Cardiac fibroblast (primary cell): Measurements from ENCODE around the gene PRR35.

Experiments
- DNase-seq, 2 donors: peaks; one replicate each; pipeline versions ENCODE4 v3.0.0 to v3.0.0-alpha.2; 2010; ENCODE audit warnings: low read depth in 2 of 2
- H3K4me3 ChIP-seq, 2 donors: replicated peaks in 1 of 2; 1 replicate in 1 of 2; 2 replicates in 1 of 2; pipeline ENCODE4 v1.5.1; 2011; ENCODE audit warnings: low read depth in 2 of 2, low read length in 2 of 2, mild to moderate bottlenecking in 2 of 2, moderate library complexity in 1 of 2
- TF ChIP-seq, protein P1 (sequence below): IDR thresholded peaks from one replicate; pipeline ENCODE4 v1.5.1; 2011; ENCODE audit warnings: low read depth, mild to moderate bottlenecking, low read length, inconsistent platforms

PRR35 gene

DNA sequence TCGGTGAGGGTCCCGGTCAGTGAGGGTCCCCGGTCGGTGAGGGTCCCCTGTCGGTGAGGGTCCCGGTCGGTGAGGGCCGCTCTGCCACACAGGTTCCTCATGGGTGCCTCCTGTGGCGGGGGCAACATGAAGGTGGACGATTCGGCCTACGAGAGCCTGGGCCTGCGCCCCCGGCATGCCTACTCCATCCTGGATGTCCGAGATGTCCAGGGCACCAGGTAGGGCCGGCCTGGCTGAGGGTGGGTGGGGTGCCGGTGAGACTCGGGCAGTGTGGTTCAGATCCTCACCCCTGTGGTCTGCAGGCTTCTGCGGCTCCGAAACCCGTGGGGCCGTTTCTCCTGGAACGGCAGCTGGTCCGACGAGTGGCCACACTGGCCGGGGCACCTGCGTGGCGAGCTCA, 9.0 kb upstream of the PRR35 start:
- no peak overlapping the region for H3K4me3 ChIP-seq
- TF ChIP-seq, protein P1, sequence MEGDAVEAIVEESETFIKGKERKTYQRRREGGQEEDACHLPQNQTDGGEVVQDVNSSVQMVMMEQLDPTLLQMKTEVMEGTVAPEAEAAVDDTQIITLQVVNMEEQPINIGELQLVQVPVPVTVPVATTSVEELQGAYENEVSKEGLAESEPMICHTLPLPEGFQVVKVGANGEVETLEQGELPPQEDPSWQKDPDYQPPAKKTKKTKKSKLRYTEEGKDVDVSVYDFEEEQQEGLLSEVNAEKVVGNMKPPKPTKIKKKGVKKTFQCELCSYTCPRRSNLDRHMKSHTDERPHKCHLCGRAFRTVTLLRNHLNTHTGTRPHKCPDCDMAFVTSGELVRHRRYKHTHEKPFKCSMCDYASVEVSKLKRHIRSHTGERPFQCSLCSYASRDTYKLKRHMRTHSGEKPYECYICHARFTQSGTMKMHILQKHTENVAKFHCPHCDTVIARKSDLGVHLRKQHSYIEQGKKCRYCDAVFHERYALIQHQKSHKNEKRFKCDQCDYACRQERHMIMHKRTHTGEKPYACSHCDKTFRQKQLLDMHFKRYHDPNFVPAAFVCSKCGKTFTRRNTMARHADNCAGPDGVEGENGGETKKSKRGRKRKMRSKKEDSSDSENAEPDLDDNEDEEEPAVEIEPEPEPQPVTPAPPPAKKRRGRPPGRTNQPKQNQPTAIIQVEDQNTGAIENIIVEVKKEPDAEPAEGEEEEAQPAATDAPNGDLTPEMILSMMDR, result no peak
- no peak for DNase-seq

DNA sequence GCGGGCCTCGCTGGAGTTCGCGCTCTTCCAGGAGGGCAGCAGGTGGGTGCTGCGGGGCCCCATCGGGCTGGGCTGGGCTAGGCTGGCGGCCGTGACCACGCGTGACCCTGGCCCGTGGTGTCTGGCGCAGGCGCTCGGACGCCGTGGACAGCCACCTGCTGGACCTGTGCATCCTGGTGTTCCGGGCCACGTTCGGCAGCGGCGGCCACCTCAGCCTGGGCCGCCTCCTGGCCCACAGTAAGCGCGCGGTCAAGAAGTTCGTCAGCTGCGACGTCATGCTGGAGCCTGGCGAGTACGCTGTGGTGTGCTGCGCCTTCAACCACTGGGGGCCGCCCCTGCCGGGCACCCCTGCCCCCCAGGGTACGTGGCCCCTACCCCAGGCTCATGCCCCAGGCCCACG, 8.0 kb upstream of the PRR35 start:
- H3K4me3 ChIP-seq, result no peak overlapping the region
- TF ChIP-seq, protein P1, result no peak
- no peak for DNase-seq

DNA sequence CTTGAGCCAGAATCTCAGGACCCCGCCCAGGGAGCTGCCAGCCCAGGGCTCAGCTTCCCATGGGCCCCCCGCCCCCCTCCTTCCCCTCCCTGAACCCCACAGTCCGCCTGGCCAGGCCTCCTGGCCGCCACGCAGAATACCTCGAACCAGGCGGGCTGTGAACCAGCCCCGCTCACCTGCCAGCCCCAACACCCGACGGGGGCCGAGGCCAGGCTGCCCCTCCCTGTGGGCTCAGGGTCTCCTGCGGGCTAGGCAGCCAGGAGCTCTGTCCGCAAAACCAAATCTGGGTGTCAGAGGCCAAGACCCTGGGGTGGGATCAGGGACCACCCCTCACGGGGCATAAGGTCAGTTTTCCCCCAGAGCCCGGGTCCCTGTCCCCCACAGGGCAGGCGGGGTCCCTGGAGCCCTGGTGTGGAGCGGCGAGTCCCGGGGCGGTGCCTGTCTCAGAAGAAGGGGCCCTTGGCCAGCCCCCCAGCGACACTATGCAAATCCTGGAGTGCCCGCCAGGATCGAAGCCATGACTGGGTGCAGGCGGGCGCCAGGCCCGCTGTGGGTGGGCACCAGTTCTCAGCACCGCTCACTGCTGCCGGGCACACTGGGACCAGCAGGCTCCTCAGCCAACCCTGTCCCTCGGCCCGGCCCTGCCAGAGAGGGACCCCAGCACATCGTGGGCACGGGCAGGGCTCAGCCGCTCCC, 6.4 kb upstream of the PRR35 start:
- DNase-seq, result no peak
- TF ChIP-seq, protein P1, result no peak
- H3K4me3 ChIP-seq, result no peak overlapping the region

DNA sequence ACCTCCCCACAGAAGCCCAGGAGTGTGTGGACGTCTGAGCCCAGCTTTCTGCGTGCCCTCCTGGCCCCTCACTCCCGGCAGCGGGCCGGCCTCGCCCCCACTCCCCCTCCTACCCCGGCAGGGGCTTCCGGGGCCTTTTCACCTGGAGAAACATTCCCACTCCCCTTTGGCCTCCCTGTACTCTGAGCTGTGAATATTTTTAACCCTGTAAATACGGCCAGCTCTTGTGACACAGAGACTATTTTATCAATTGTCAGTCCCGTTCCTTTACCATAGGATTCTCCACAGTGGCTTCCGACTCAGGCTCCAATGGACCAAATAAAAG, 5.9 kb upstream of the PRR35 start:
- no peak for DNase-seq
- no peak overlapping the region for H3K4me3 ChIP-seq
- TF ChIP-seq, protein P1, result no peak

DNA sequence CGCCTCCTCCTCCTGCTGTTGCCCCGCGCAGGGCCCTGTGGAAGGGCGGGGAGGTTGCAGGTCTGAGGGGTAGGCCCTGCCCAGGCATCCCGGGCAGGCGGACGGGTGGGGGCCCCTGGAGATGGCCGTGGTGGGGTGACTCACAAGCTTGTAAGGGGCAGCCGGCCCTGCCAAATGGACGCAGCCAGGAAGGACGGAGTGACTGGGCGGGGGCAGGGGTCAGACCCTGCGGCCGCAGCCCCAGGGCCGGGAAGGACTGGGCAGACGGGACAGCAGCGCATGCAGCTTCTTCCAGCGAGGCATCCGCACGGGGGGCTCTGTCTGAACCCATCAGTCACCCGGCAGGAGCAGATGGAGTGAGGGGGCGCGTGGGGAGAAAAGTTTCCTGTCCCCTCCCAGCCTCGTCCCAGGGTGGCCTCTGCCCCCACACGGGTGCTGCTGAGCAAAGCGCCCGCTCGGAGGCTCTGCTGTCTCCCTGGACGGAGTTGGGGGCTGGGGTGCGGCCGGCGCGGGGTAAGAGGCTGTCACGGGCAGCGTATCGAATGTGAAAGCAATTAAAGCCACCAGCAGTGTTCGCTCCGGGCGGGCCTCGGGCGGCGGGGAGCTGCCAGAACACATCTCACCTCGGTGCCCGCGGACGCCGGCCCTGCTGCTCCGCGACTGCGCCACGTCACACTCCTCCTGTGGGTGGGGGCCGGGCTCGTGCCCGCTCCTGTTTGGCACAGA, 5.4 kb upstream of the PRR35 start:
- peak; percentile 42 to 69 for DNase-seq
- TF ChIP-seq, protein P1, result no peak
- H3K4me3 ChIP-seq, result no peak overlapping the region

DNA sequence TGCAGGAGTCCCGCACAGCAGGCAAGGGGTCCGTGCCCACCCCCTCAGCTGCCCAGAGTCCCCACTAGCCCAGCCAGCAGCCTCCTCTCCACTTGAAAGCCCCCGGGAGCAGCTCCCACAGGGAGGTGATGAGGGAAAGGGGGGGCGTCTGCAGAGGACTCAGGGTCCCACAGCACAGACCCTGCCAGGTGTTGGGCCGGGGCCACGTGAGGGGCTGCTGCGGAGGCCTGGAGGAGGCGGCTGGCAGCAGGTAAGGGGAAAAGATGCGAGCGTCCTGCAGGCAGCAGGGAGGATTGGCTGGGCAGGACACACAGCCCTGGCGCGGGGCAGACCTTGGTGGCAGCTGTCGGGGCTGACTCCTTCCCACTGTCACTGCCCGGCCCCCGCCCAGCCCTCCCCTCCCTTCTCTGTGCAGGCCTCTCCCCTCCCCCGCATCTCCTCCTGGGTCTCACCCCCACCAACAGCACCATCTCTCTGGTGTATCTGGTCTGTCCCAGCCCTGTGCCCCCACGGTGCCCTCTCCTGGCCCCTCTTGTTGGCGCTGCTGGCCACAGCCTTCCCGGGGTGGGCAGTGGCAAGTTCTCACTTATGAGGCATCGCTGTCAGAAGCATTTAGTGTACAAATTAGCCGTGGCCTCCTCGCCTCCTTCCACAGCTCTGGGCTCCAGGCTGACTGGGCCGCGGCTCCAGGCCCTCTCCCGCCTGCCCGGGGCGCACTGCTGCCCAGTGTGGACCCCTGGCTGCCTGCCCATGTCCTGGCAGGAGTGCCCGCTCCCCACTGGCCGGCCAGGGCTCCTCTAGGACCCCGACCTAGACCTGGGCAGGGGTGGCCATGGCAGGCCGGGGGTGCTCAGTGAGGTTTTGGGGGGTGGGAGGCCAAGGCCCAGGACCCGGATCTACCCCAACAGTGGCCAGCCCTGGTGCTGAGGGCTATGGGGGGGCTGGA, 4.4 kb upstream of the PRR35 start:
- TF ChIP-seq, protein P1, result no peak
- no peak for DNase-seq
- no peak overlapping the region for H3K4me3 ChIP-seq
